H9 (cell line): Measurements from ENCODE around the gene HECW1. TPM values are rescaled to one million over a fixed set of nuclear protein-coding genes. Genes with fewer than 3 reads are reported as not detected.
A peak's percentile ranks its signal among the peaks of the same experiment; 100 is the strongest.

Experiments
- DNase-seq: peaks from one replicate; pipeline ENCODE4 v3.0.0-alpha.2; 2017
- H2AFZ ChIP-seq: one replicate; pipeline ENCODE4 v1.6.1; 2013; ENCODE audit warnings: mild to moderate bottlenecking, low read length, control low read depth, moderate library complexity
- H2AK5ac ChIP-seq: 2 replicates; pipeline ENCODE4 v1.6.1; 2013; ENCODE audit warnings: low read length, control low read depth, mixed read lengths; ENCODE audit not compliant: insufficient read length
- H2BK120ac ChIP-seq: one replicate; pipeline ENCODE4 v1.6.1; 2013; ENCODE audit warnings: low read depth, mild to moderate bottlenecking, low read length, control low read depth, inconsistent platforms; ENCODE audit not compliant: poor library complexity, severe bottlenecking
- H2BK12ac ChIP-seq: 2 replicates; pipeline ENCODE4 v1.6.1; 2013; ENCODE audit warnings: low read length, control low read depth, mixed read lengths, low read depth; ENCODE audit not compliant: insufficient read length
- H2BK15ac ChIP-seq: 2 replicates; pipeline ENCODE4 v1.6.1; 2013; ENCODE audit warnings: low read depth, low read length, control low read depth
- H2BK20ac ChIP-seq: one replicate; pipeline ENCODE4 v1.6.1; 2013; ENCODE audit warnings: low read depth, mild to moderate bottlenecking, low read length, control low read depth, inconsistent platforms; ENCODE audit not compliant: poor library complexity, severe bottlenecking
- H2BK5ac ChIP-seq: 2 replicates; pipeline ENCODE4 v1.6.1; 2013; ENCODE audit warnings: low read length, control low read depth, mixed read lengths; ENCODE audit not compliant: insufficient read length
- H3K14ac ChIP-seq: 2 replicates; pipeline ENCODE4 v1.6.1; 2013; ENCODE audit warnings: low read length, control low read depth; ENCODE audit not compliant: insufficient read depth
- H3K18ac ChIP-seq: 2 replicates; pipeline ENCODE4 v1.6.1; 2013; ENCODE audit warnings: low read depth, mild to moderate bottlenecking, mixed read lengths, low read length, control low read depth; ENCODE audit not compliant: insufficient read length
- H3K23ac ChIP-seq: 2 replicates; pipeline ENCODE4 v1.6.1; 2013; ENCODE audit warnings: low read length, control low read depth, mixed read lengths, low read depth; ENCODE audit not compliant: insufficient read length
- H3K23me2 ChIP-seq: 2 replicates; pipeline ENCODE4 v1.6.1; 2013; ENCODE audit warnings: low read depth, mild to moderate bottlenecking, mixed read lengths, low read length, control low read depth; ENCODE audit not compliant: insufficient read length, poor library complexity, severe bottlenecking
- H3K27ac ChIP-seq: 2 replicates; pipeline ENCODE4 v1.5.1; 2013; ENCODE audit warnings: low read length, control low read depth, mixed read lengths, low read depth; ENCODE audit not compliant: insufficient read length
- H3K27me3 ChIP-seq: 2 replicates; pipeline ENCODE4 v1.6.1; 2013; ENCODE audit warnings: low read length, control low read depth, inconsistent platforms; ENCODE audit not compliant: insufficient read depth
- H3K4ac ChIP-seq: 2 replicates; pipeline ENCODE4 v1.6.1; 2013; ENCODE audit warnings: low read depth, mild to moderate bottlenecking, control low read depth, inconsistent platforms, low read length, moderate library complexity
- H3K4me1 ChIP-seq: 2 replicates; pipeline ENCODE4 v1.6.1; 2013; ENCODE audit warnings: low read length, control low read depth, inconsistent platforms; ENCODE audit not compliant: insufficient read depth
- H3K4me2 ChIP-seq: 2 replicates; pipeline ENCODE4 v1.6.1; 2013; ENCODE audit warnings: low read length, control low read depth, mixed read lengths; ENCODE audit not compliant: insufficient read length, insufficient read depth
- H3K56ac ChIP-seq: 2 replicates; pipeline ENCODE4 v1.6.1; 2013; ENCODE audit warnings: low read depth, mild to moderate bottlenecking, mixed read lengths, low read length, control low read depth; ENCODE audit not compliant: insufficient read length
- H3K79me1 ChIP-seq: 2 replicates; pipeline ENCODE4 v1.6.1; 2013; ENCODE audit warnings: low read depth, mild to moderate bottlenecking, moderate library complexity, low read length, control low read depth, inconsistent platforms; ENCODE audit not compliant: insufficient read depth, poor library complexity, severe bottlenecking
- H3K79me2 ChIP-seq: 2 replicates; pipeline ENCODE4 v1.6.1; 2013; ENCODE audit warnings: low read length, control low read depth, inconsistent platforms; ENCODE audit not compliant: insufficient read depth
- H3K9ac ChIP-seq: 2 replicates; pipeline ENCODE4 v1.6.1; 2013; ENCODE audit warnings: low read length, control low read depth, mixed read lengths; ENCODE audit not compliant: insufficient read length; ENCODE audit errors: extremely low read depth
- H3K9me3 ChIP-seq: one replicate; pipeline ENCODE4 v1.6.1; 2013; ENCODE audit warnings: low read depth, low read length, inconsistent platforms; ENCODE audit not compliant: control insufficient read depth
- H3T11ph ChIP-seq: one replicate; pipeline ENCODE4 v1.6.1; 2013; ENCODE audit warnings: mild to moderate bottlenecking, low read length, control low read depth, inconsistent platforms
- H4K20me1 ChIP-seq: one replicate; pipeline ENCODE4 v1.6.1; 2013; ENCODE audit not compliant: control insufficient read depth, insufficient read length, insufficient read depth
- H4K5ac ChIP-seq: 2 replicates; pipeline ENCODE4 v1.6.1; 2013; ENCODE audit warnings: low read depth, mild to moderate bottlenecking, mixed read lengths, low read length, control low read depth; ENCODE audit not compliant: insufficient read length
- H4K8ac ChIP-seq: replicated peaks from 2 replicates; pipeline ENCODE4 v1.6.1; 2013; ENCODE audit warnings: low read length, control low read depth, mixed read lengths, low read depth; ENCODE audit not compliant: insufficient read length
- H4K91ac ChIP-seq: 2 replicates; pipeline ENCODE4 v1.6.1; 2013; ENCODE audit warnings: low read depth, mild to moderate bottlenecking, moderate library complexity, mixed read lengths, low read length, control low read depth; ENCODE audit not compliant: insufficient read length
- H3K27ac Mint-ChIP-seq, 3 experiments: 2 replicates in 2 of 3; 3 replicates in 1 of 3; pipeline ENCODE4 v1.8.0; 2020 to 2021; ENCODE audit warnings: mixed read lengths in 3 of 3, mild to moderate bottlenecking in 1 of 3, moderate library complexity in 1 of 3
- H3K27me3 Mint-ChIP-seq: 2 replicates; pipeline ENCODE4 v1.8.0; 2021; ENCODE audit warnings: low read depth, mild to moderate bottlenecking, moderate library complexity, mixed read lengths
- H3K36me3 Mint-ChIP-seq, 3 experiments: 2 replicates in 2 of 3; 3 replicates in 1 of 3; pipeline ENCODE4 v1.8.0; 2020 to 2021; ENCODE audit warnings: low read depth in 3 of 3, mixed read lengths in 3 of 3; ENCODE audit not compliant: insufficient read depth in 1 of 3
- H3K4me1 Mint-ChIP-seq, 2 experiments: 2 replicates each; pipeline ENCODE4 v1.8.0; 2020; ENCODE audit warnings: mixed read lengths in 2 of 2
- H3K4me3 Mint-ChIP-seq, 2 experiments: 2 replicates in 1 of 2; 3 replicates in 1 of 2; pipeline ENCODE4 v1.8.0; 2020 to 2021; ENCODE audit warnings: mild to moderate bottlenecking in 2 of 2, mixed read lengths in 2 of 2, moderate library complexity in 1 of 2
- H3K9me3 Mint-ChIP-seq, 2 experiments: 2 replicates in 1 of 2; 3 replicates in 1 of 2; pipeline ENCODE4 v1.8.0; 2020; ENCODE audit warnings: mild to moderate bottlenecking in 2 of 2, mixed read lengths in 2 of 2, moderate library complexity in 1 of 2
- CTCF ChIP-seq: fragments of 200-600 bp; sonication (generic); conservative IDR thresholded peaks from 3 replicates; pipeline ENCODE4 v1.8.0; 2021; ENCODE audit warnings: antibody characterized with exemption, mild to moderate bottlenecking
- WGBS: extraction: QIAGEN DNeasy Blood & Tissue Kit; methylation state at CpG from one replicate; pipeline ENCODE4 v1.1.7; 2013; ENCODE audit warnings: missing lambda C conversion rate, low lambda C conversion rate, mixed read lengths; ENCODE audit not compliant: insufficient read length; ENCODE audit errors: extremely low coverage; 5-methylcytosine and 5-hydroxymethylcytosine counted together
- total RNA-seq: library from RNA; stranded (reverse); gene quantifications from 2 replicates; pipeline ENCODE4 v1.2.1, GENCODE V29; 2021

Gene HECW1
- total RNA-seq, 1 experiment from 2014 or later, result 5.0 TPM

- no peak overlapping the region for H3K9ac ChIP-seq
- H3K23ac ChIP-seq, result no peak overlapping the region
- H2BK12ac ChIP-seq, result no peak overlapping the region
- H4K91ac ChIP-seq, result no peak overlapping the region
- no peak overlapping the region for H2BK120ac ChIP-seq
- no peak overlapping the region for H3K56ac ChIP-seq
- H3K4me2 ChIP-seq, result no peak overlapping the region
- no peak overlapping the region for H2AK5ac ChIP-seq
- Mint-ChIP-seq H3K4me3 (no peak overlapping the region), H3K9me3 (no peaks in the 10 kb centered on the region), H3K36me3 (no peaks in the 10 kb centered on the region), H3K27ac (peak overlapping the region in 2 of 3 experiments; percentile 28 to 40; a peak in 1 of 7 replicates), H3K27me3 (no peaks in the 10 kb centered on the region), H3K4me1 (peaks cover 24 to 30% of the 10 kb centered on the region in 2 experiments)
- no peaks in the 10 kb centered on the region for H3K27me3 ChIP-seq
- no peak overlapping the region for H3K18ac ChIP-seq
- H4K8ac ChIP-seq, result no peak overlapping the region
- no peak overlapping the region for H2BK5ac ChIP-seq
- H3T11ph ChIP-seq, result no peak overlapping the region
- TF ChIP-seq CTCF, result no peak
- H2BK15ac ChIP-seq, result no peak overlapping the region
- WGBS, result no CpG with 5 or more reads among the region's 3 CpGs
- no peak overlapping the region for H3K14ac ChIP-seq
- H3K4me1 ChIP-seq, result peaks cover 8% of the 10 kb centered on the region; the same call in 1 of the 2 replicates
- H3K27ac ChIP-seq, result no peak overlapping the region
- H3K9me3 ChIP-seq, result no peaks in the 10 kb centered on the region
- H3K4ac ChIP-seq, result no peak overlapping the region
- H3K79me2 ChIP-seq, result no peaks in the 10 kb centered on the region
- H3K23me2 ChIP-seq, result no peaks in the 10 kb centered on the region
- H3K79me1 ChIP-seq, result no peaks in the 10 kb centered on the region
- no peak overlapping the region for H2AFZ ChIP-seq
- no peak overlapping the region for H2BK20ac ChIP-seq
- no peak for DNase-seq
- no peak overlapping the region for H4K5ac ChIP-seq
- H4K20me1 ChIP-seq, result no peaks in the 10 kb centered on the region
These were observed 58.1 kb downstream of the HECW1 start for GRCh38 chr7:43170571-43170970.
